ENCODE data around the gene SURF2.

DNA sequence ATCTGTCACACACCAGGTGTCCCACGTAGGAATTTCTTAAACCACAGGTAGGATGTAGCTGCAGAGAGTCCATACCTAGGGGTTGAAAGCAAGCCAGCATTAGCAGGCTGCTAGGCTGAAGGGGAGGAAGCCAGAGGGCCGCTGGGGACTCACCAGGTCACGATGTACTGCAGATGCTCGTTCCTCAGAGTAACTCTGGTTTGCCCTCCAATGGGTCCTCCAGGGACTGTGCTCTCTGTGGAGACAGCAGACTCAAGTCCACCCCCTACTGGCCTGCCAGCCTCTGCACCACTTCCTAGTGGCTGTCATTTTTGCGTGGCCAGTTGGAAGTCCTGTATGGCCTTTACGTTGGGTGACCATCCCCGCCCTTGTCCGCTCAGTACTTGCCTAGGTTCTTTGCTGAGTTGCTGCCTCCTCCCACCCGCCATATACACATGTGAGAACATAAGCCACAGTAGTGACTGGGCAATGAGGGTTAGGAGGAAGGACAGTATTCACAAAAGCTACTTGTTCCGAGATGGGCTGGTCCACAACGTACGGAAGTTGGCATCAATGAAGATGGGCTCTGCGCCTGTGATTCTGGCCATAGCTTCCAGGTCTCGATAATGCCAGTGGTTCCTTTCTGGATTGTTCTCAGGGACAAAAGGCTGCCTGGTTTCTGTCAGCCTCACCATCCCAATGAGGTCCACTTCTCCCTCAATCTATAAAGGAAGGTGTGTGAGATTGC is 4.3 kb upstream of the SURF2 start:
- TF ChIP-seq POLR2AphosphoS5 (IDR thresholded peaks at IDR 0.05; ENCODE audit: low read depth, low read length) (peak; percentile 63; the same call in 1 of the 2 replicates), POLR2A (IDR thresholded peaks at IDR 0.05; ENCODE audit: borderline replicate concordance, extremely low read depth, insufficient read depth, insufficient read length) (no peak), CTCF (IDR thresholded peaks at IDR 0.05 in 2 of 3, conservative IDR thresholded peaks at IDR 0.05 in 1 of 3; ENCODE audit: borderline replicate concordance in 1 of 3, insufficient read depth in 1 of 3, low read depth in 2 of 3, low read length in 2 of 3) (peak in 2 of 3 experiments; percentile 61 to 68; a peak in 4 of 6 replicates), ZNF274 (IDR thresholded peaks at IDR 0.05; ENCODE audit: low read depth, low read length) (no peak), SRF (IDR thresholded peaks at IDR 0.05; ENCODE audit: low read depth) (no peak), CEBPB (IDR thresholded peaks at IDR 0.05; ENCODE audit: low read depth) (no peak), ZFX (IDR thresholded peaks at IDR 0.05) (no peak), EZH2 (IDR thresholded peaks at IDR 0.05) (no peak)
